ENCODE data around the gene CAPG. TPM values are rescaled to one million over a fixed set of nuclear protein-coding genes. Genes with fewer than 3 reads are reported as not detected.

Gene CAPG, protein sequence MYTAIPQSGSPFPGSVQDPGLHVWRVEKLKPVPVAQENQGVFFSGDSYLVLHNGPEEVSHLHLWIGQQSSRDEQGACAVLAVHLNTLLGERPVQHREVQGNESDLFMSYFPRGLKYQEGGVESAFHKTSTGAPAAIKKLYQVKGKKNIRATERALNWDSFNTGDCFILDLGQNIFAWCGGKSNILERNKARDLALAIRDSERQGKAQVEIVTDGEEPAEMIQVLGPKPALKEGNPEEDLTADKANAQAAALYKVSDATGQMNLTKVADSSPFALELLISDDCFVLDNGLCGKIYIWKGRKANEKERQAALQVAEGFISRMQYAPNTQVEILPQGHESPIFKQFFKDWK
- 22.4 TPM for total RNA-seq

- no peak within 1 kb of the TSS for H3K27ac ChIP-seq (ENCODE audit: low read depth, low read length)
- H3K4me1 ChIP-seq (ENCODE audit: control insufficient read depth in 3 of 3, insufficient read depth in 3 of 3, low read length in 3 of 3) = peaks cover 8 to 15% (median 11%) of the 10 kb centered on the region in 3 donors
- no peaks in the 10 kb centered on the region for H3K36me3 ChIP-seq (ENCODE audit: control insufficient read depth in 3 of 3, insufficient read depth in 3 of 3, low read length in 3 of 3)
- no peaks in the 10 kb centered on the region for H3K9me3 ChIP-seq (ENCODE audit: control insufficient read depth in 3 of 3, low read length in 3 of 3)
- no peak within 1 kb of the TSS for H3K9ac ChIP-seq (ENCODE audit: low read depth in 1 of 3, low read length in 3 of 3)
- H3K27me3 ChIP-seq (ENCODE audit: control insufficient read depth in 3 of 3, insufficient read depth in 3 of 3, low read length in 3 of 3) = peaks cover 0 to 16% (median 0%) of the 10 kb centered on the region in 3 donors
- no peak within 1 kb of the TSS for H3K4me3 ChIP-seq (ENCODE audit: low read length in 3 of 3)
Observed at GRCh38 chr2:85409845-85410583, at the start of gene CAPG. TSS of gene CAPG (minus strand) at chr2:85410366. CDS start at chr2:85402145, 8,221 bp downstream.

DNA sequence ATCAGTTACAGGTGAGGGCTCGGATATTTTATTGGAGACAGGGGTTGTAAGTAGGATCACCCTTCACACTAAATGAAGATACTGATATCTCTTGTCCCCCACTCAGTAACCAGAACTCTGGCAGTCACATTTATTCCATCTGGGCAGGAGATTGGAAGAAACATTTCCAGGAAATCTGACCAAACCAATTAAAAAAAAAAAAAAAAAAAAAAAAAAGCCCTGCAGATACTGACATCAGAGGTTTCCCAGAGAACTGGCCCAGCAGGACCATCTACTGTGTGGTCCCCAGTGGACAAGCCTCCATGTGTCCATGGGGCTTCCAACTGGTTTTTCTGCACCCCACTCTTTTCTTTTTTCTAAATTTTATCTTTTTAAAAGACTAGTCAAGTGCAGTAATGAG is 49.6 kb upstream of the CAPG start:
- no peak overlapping the region for H3K9ac ChIP-seq (ENCODE audit: low read depth in 1 of 3, low read length in 3 of 3)
- no peaks in the 10 kb centered on the region for H3K27me3 ChIP-seq (ENCODE audit: control insufficient read depth in 3 of 3, insufficient read depth in 3 of 3, low read length in 3 of 3)
- H3K4me3 ChIP-seq (ENCODE audit: low read length in 3 of 3) = no peak overlapping the region
- H3K27ac ChIP-seq (ENCODE audit: low read depth, low read length) = no peak overlapping the region
- H3K36me3 ChIP-seq (ENCODE audit: control insufficient read depth in 3 of 3, insufficient read depth in 3 of 3, low read length in 3 of 3) = no peaks in the 10 kb centered on the region
- no peaks in the 10 kb centered on the region for H3K4me1 ChIP-seq (ENCODE audit: control insufficient read depth in 3 of 3, insufficient read depth in 3 of 3, low read length in 3 of 3)
- H3K9me3 ChIP-seq (ENCODE audit: control insufficient read depth in 3 of 3, low read length in 3 of 3) = no peaks in the 10 kb centered on the region

- no peak overlapping the region for H3K9ac ChIP-seq (ENCODE audit: low read depth in 1 of 3, low read length in 3 of 3)
- no peak overlapping the region for H3K4me3 ChIP-seq (ENCODE audit: low read length in 3 of 3)
- no peak overlapping the region for H3K27ac ChIP-seq (ENCODE audit: low read depth, low read length)
- no peaks in the 10 kb centered on the region for H3K27me3 ChIP-seq (ENCODE audit: control insufficient read depth in 3 of 3, insufficient read depth in 3 of 3, low read length in 3 of 3)
- H3K4me1 ChIP-seq (ENCODE audit: control insufficient read depth in 3 of 3, insufficient read depth in 3 of 3, low read length in 3 of 3) = no peaks in the 10 kb centered on the region
- H3K9me3 ChIP-seq (ENCODE audit: control insufficient read depth in 3 of 3, low read length in 3 of 3) = no peaks in the 10 kb centered on the region
- no peaks in the 10 kb centered on the region for H3K36me3 ChIP-seq (ENCODE audit: control insufficient read depth in 3 of 3, insufficient read depth in 3 of 3, low read length in 3 of 3)
Observed at GRCh38 chr2:85458601-85459563, 48.7 kb upstream of the CAPG start.

GRCh38 chr2:85457877-85458316 is 47.7 kb upstream of the CAPG start:
- no peak overlapping the region for H3K27ac ChIP-seq (ENCODE audit: low read depth, low read length)
- H3K9ac ChIP-seq (ENCODE audit: low read depth in 1 of 3, low read length in 3 of 3) = no peak overlapping the region
- H3K27me3 ChIP-seq (ENCODE audit: control insufficient read depth in 3 of 3, insufficient read depth in 3 of 3, low read length in 3 of 3) = no peaks in the 10 kb centered on the region
- no peaks in the 10 kb centered on the region for H3K4me1 ChIP-seq (ENCODE audit: control insufficient read depth in 3 of 3, insufficient read depth in 3 of 3, low read length in 3 of 3)
- no peak overlapping the region for H3K4me3 ChIP-seq (ENCODE audit: low read length in 3 of 3)
- H3K9me3 ChIP-seq (ENCODE audit: control insufficient read depth in 3 of 3, low read length in 3 of 3) = no peaks in the 10 kb centered on the region
- no peaks in the 10 kb centered on the region for H3K36me3 ChIP-seq (ENCODE audit: control insufficient read depth in 3 of 3, insufficient read depth in 3 of 3, low read length in 3 of 3)

DNA sequence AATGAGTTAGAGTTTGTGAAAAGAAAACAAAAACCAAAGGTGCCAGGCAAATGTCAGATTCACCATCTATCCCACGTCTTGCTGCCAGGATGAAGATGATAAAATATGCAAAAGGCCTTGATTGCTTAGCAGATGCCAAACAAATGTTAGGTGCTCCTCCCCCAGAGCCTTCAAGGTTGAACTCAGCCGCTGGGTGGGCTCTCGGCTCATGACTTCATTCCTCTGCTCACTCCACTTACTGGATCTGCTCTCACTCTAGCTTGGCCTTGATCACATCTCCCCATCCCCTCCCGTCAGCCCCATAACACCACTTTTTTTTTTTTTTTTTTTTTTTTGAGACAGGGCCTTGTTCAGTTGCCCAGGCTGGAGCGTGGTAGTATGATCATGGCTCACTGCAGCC is 46.9 kb upstream of the CAPG start:
- Histone ChIP-seq H3K9me3 (ENCODE audit: control insufficient read depth in 3 of 3, low read length in 3 of 3) (no peaks in the 10 kb centered on the region), H3K27ac (ENCODE audit: low read depth, low read length) (no peak overlapping the region), H3K4me1 (ENCODE audit: control insufficient read depth in 3 of 3, insufficient read depth in 3 of 3, low read length in 3 of 3) (no peaks in the 10 kb centered on the region), H3K27me3 (ENCODE audit: control insufficient read depth in 3 of 3, insufficient read depth in 3 of 3, low read length in 3 of 3) (no peaks in the 10 kb centered on the region), H3K36me3 (ENCODE audit: control insufficient read depth in 3 of 3, insufficient read depth in 3 of 3, low read length in 3 of 3) (no peaks in the 10 kb centered on the region), H3K9ac (ENCODE audit: low read depth in 1 of 3, low read length in 3 of 3) (no peak overlapping the region), H3K4me3 (ENCODE audit: low read length in 3 of 3) (no peak overlapping the region)

- H3K9me3 ChIP-seq (ENCODE audit: control insufficient read depth in 3 of 3, low read length in 3 of 3) = no peaks in the 10 kb centered on the region
Observed at GRCh38 chr2:85455552-85456090, 45.5 kb upstream of the CAPG start.

DNA sequence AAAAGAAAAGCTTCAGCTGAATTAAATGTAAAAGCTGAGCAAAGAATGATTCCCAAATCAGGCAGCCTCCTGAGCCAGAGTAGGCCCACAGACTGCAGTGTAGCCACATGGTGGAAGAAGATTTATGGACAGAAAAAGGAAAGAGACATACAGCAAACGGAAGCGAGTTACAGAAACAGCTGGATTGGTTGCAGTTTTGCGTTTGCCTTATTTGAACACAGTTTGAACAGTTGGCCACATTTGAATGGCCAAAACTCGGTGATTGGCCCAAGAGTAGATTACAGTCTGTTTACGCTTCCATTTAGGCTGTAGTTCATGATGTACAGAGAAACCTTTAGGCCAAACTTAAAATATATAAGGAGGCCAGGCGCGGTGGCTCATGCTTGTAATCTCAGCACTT is 43.4 kb upstream of the CAPG start:
- Histone ChIP-seq H3K4me1 (ENCODE audit: control insufficient read depth in 3 of 3, insufficient read depth in 3 of 3, low read length in 3 of 3) (no peaks in the 10 kb centered on the region), H3K27ac (ENCODE audit: low read depth, low read length) (no peak overlapping the region), H3K4me3 (ENCODE audit: low read length in 3 of 3) (no peak overlapping the region), H3K36me3 (ENCODE audit: control insufficient read depth in 3 of 3, insufficient read depth in 3 of 3, low read length in 3 of 3) (no peaks in the 10 kb centered on the region), H3K9ac (ENCODE audit: low read depth in 1 of 3, low read length in 3 of 3) (no peak overlapping the region), H3K9me3 (ENCODE audit: control insufficient read depth in 3 of 3, low read length in 3 of 3) (no peaks in the 10 kb centered on the region), H3K27me3 (ENCODE audit: control insufficient read depth in 3 of 3, insufficient read depth in 3 of 3, low read length in 3 of 3) (no peaks in the 10 kb centered on the region)

More at GRCh38 chr2:85455552-85456090, 45.5 kb upstream of the CAPG start:
- no peaks in the 10 kb centered on the region for H3K36me3 ChIP-seq (ENCODE audit: control insufficient read depth in 3 of 3, insufficient read depth in 3 of 3, low read length in 3 of 3)
- no peak overlapping the region for H3K27ac ChIP-seq (ENCODE audit: low read depth, low read length)
- H3K27me3 ChIP-seq (ENCODE audit: control insufficient read depth in 3 of 3, insufficient read depth in 3 of 3, low read length in 3 of 3) = no peaks in the 10 kb centered on the region
- H3K9ac ChIP-seq (ENCODE audit: low read depth in 1 of 3, low read length in 3 of 3) = no peak overlapping the region
- H3K4me1 ChIP-seq (ENCODE audit: control insufficient read depth in 3 of 3, insufficient read depth in 3 of 3, low read length in 3 of 3) = no peaks in the 10 kb centered on the region
- H3K4me3 ChIP-seq (ENCODE audit: low read length in 3 of 3) = no peak overlapping the region

- Histone ChIP-seq H3K9ac (ENCODE audit: low read depth in 1 of 3, low read length in 3 of 3) (no peak overlapping the region), H3K36me3 (ENCODE audit: control insufficient read depth in 3 of 3, insufficient read depth in 3 of 3, low read length in 3 of 3) (no peaks in the 10 kb centered on the region), H3K4me1 (ENCODE audit: control insufficient read depth in 3 of 3, insufficient read depth in 3 of 3, low read length in 3 of 3) (no peaks in the 10 kb centered on the region), H3K9me3 (ENCODE audit: control insufficient read depth in 3 of 3, low read length in 3 of 3) (no peaks in the 10 kb centered on the region), H3K27ac (ENCODE audit: low read depth, low read length) (no peak overlapping the region), H3K27me3 (ENCODE audit: control insufficient read depth in 3 of 3, insufficient read depth in 3 of 3, low read length in 3 of 3) (no peaks in the 10 kb centered on the region), H3K4me3 (ENCODE audit: low read length in 3 of 3) (no peak overlapping the region)
Observed at GRCh38 chr2:85452237-85452636, 42.1 kb upstream of the CAPG start.

DNA sequence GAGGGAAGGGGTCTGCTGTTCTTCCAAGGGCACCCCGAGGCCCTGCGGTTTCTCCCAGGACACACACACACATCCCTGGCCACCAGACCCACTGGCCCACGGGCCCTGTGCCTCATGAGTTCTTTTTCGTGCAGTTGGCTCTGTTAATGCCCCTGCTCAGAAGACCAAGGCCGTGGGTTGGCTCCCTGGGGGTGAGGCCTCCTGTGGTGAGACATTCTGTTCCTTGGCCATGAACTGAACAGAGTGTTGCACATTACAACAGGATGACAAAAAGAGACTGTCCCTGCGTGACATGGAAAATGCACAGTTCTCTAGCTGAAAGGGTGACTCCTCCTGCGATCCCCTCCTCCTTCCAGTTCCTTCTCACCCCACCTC is 39.0 kb upstream of the CAPG start:
- no peaks in the 10 kb centered on the region for H3K27me3 ChIP-seq (ENCODE audit: control insufficient read depth in 3 of 3, insufficient read depth in 3 of 3, low read length in 3 of 3)
- H3K9me3 ChIP-seq (ENCODE audit: control insufficient read depth in 3 of 3, low read length in 3 of 3) = no peaks in the 10 kb centered on the region
- H3K36me3 ChIP-seq (ENCODE audit: control insufficient read depth in 3 of 3, insufficient read depth in 3 of 3, low read length in 3 of 3) = no peaks in the 10 kb centered on the region
- H3K27ac ChIP-seq (ENCODE audit: low read depth, low read length) = no peak overlapping the region
- H3K4me3 ChIP-seq (ENCODE audit: low read length in 3 of 3) = no peak overlapping the region
- H3K4me1 ChIP-seq (ENCODE audit: control insufficient read depth in 3 of 3, insufficient read depth in 3 of 3, low read length in 3 of 3) = peaks cover 2 to 9% (median 3%) of the 10 kb centered on the region in 3 donors
- H3K9ac ChIP-seq (ENCODE audit: low read depth in 1 of 3, low read length in 3 of 3) = no peak overlapping the region

Data from skeletal muscle tissue (tissue), 4 donors.